K562 (cell line): ENCODE results near the gene ANXA3.

ENCODE experiments used
- CTCF ChIP-seq, 3 experiments: IDR thresholded peaks in 2 of 3; conservative IDR thresholded peaks in 1 of 3; 2 replicates each; pipeline ENCODE4 v1.5.1; 2011 to 2012; ENCODE audit warnings: low read length in 3 of 3, mild to moderate bottlenecking in 3 of 3, control low read depth in 2 of 3, improper control_type of control experiment in 1 of 3, inconsistent platforms in 1 of 3, low read depth in 1 of 3, mixed read lengths in 1 of 3, moderate library complexity in 1 of 3; ENCODE audit not compliant: insufficient read depth in 2 of 3
- EP300 ChIP-seq: IDR thresholded peaks from 2 replicates; pipeline ENCODE4 v1.6.1; 2012; ENCODE audit warnings: low read length, improper control_type of control experiment
- ERF ChIP-seq: fragments of 450-650 bp; formaldehyde crosslinking; IDR thresholded peaks from 2 replicates; pipeline ENCODE4 v1.4.0; 2020; ENCODE audit warnings: mild to moderate bottlenecking, mixed read lengths
- ESRRA ChIP-seq: fragments of 450-650 bp; IDR thresholded peaks from 2 replicates; pipeline ENCODE4 v1.6.1; 2014; ENCODE audit warnings: low read depth, mild to moderate bottlenecking, moderate library complexity, borderline replicate concordance
- EZH2 ChIP-seq: IDR thresholded peaks from 2 replicates; pipeline ENCODE4 v1.6.1; 2012; ENCODE audit warnings: low read depth, mild to moderate bottlenecking, inconsistent platforms, low read length, borderline replicate concordance
- NRF1 ChIP-seq, 2 experiments: fragments of 450-650 bp; IDR thresholded peaks in 1 of 2; conservative IDR thresholded peaks in 1 of 2; 2 replicates each; pipeline ENCODE4 v1.6.1; 2014; ENCODE audit warnings: mild to moderate bottlenecking in 2 of 2
- PATZ1 ChIP-seq: fragments of 250-450 bp; sonication (Bioruptor Pico); IDR thresholded peaks from 2 replicates; pipeline ENCODE4 v1.5.0; 2020; ENCODE audit warnings: mild to moderate bottlenecking, borderline replicate concordance
- POLR2A ChIP-seq: fragments of 450-650 bp; conservative IDR thresholded peaks from 2 replicates; pipeline ENCODE4 v1.6.1; 2016
- ZNF311 ChIP-seq: fragments of 250-450 bp; sonication (Bioruptor Pico); IDR thresholded peaks from 2 replicates; pipeline ENCODE4 v1.4.0; 2020; ENCODE audit warnings: mild to moderate bottlenecking, moderate library complexity
- ZNF699 ChIP-seq: fragments of 250-450 bp; sonication (Bioruptor Pico); IDR thresholded peaks from 2 replicates; pipeline ENCODE4 v1.8.0; 2021; ENCODE audit warnings: mild to moderate bottlenecking, moderate library complexity; ENCODE audit not compliant: insufficient replicate concordance
- TF ChIP-seq, protein P1 (sequence below): sonication (generic); formaldehyde crosslinking; IDR thresholded peaks from 2 replicates; pipeline ENCODE4 v1.9.0; 2022; ENCODE audit warnings: mild to moderate bottlenecking, missing genetic modification reagents

DNA sequence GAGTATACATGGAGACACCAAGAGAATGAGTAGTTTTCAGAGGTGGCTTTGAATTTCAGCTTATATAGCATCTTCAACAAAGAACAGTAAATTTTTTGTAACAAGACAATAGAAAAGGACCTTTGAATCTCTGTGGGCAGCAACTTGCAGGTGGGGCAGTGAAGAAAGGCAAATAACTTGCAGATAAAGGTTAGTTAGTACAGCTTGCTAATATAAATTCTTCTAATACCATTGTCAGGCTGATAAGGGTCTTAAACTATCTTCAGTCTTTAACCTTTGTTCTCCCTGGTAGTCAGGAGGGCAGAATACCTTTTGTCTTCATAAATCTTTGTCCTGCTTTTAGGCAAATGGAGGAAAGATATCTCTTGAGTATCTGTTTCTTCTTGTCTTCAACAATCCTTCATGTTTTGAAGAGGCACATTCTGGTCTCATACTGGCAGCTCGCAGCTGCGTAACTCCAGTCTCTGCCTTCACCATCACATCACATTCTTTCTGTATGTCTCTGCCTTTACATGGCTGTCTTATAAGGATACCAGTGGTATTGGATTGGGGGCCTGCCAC is 16.0 kb downstream of the ANXA3 start:
- TF ChIP-seq CTCF (IDR thresholded peaks at IDR 0.05 in 2 of 3, conservative IDR thresholded peaks at IDR 0.05 in 1 of 3; ENCODE audit: insufficient read depth in 2 of 3, low read depth in 1 of 3, low read length in 3 of 3) (no peak), POLR2A (no peak), ZNF699 (no peak), EP300 (no peak), PATZ1 (CRISPR knock-in tag) (no peak), NRF1 (conservative IDR thresholded peaks at IDR 0.05 in 1 of 2, IDR thresholded peaks at IDR 0.05 in 1 of 2) (no peak), EZH2 (no peak), ZNF311 (CRISPR knock-in tag) (no peak), ESRRA (no peak), ERF (no peak)
- TF ChIP-seq, protein P1, sequence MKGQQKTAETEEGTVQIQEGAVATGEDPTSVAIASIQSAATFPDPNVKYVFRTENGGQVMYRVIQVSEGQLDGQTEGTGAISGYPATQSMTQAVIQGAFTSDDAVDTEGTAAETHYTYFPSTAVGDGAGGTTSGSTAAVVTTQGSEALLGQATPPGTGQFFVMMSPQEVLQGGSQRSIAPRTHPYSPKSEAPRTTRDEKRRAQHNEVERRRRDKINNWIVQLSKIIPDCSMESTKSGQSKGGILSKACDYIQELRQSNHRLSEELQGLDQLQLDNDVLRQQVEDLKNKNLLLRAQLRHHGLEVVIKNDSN (CRISPR knock-in tag): no peak
